ENCODE data around the gene PTPRN. TPM values are rescaled to one million over a fixed set of nuclear protein-coding genes. Genes with fewer than 3 reads are reported as not detected.

The PTPRN gene
- total RNA-seq, 1 donor from 2014 or later, result not detected

DNA sequence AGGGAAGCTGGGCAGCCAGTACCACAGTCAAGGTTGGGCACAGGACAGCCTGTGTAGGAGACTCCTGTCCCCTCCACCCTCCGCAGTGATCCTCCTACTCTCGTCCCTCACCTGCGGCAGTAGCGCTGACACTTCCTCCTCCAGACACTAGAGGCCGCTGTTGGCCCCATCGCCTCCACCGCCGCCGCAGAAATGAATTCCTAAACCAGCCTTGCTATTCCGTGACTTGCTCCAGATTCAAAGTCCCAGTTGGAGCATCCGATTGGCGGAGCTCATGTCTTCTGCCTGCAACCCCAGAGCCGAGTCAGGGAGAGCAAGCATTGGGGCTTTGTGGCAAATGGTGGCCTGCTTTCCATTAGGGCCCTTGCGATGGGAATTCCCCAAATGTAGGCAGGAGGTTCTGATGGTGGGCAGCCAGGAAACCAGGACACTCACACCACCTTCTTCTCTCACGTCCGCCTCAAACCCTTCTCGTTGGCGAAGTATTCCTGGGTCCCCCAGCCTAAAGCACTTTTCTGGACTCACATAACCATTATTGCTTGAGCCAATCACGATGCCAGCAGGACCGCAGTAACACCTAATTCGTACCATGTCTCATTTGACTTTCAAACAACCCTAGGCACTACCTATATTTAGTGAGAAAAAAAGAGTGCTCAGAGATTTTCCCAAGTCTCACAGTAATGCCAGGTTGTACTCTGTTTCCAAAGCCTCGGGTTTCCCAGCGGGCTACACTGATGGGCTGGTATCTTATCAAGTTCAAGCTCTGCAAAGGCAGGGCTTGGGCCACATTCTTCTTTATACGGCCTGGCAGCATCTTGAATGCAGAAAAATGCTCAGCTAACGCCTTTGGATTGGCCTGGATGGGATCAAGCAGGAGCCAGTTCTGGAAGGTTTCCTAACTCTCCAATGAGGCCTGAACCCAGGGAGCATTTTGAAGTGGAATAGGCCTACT, 31.2 kb downstream of the PTPRN start:
- intact Hi-C loops (cut with DNase I), result no loop called here
- Histone ChIP-seq H3K4me3 (peak overlapping the region; percentile 88), H3K27ac (peak overlapping the region; percentile 100), H3K36me3 (peaks cover 26% of the 10 kb centered on the region), H3K27me3 (ENCODE audit: low read depth) (no peaks in the 10 kb centered on the region), H3K9me3 (no peaks in the 10 kb centered on the region), H3K4me1 (peaks cover 25% of the 10 kb centered on the region)
- peak; percentile 83 for DNase-seq
- peak; percentile 62 to 69 for ATAC-seq
- TF ChIP-seq, protein P1, sequence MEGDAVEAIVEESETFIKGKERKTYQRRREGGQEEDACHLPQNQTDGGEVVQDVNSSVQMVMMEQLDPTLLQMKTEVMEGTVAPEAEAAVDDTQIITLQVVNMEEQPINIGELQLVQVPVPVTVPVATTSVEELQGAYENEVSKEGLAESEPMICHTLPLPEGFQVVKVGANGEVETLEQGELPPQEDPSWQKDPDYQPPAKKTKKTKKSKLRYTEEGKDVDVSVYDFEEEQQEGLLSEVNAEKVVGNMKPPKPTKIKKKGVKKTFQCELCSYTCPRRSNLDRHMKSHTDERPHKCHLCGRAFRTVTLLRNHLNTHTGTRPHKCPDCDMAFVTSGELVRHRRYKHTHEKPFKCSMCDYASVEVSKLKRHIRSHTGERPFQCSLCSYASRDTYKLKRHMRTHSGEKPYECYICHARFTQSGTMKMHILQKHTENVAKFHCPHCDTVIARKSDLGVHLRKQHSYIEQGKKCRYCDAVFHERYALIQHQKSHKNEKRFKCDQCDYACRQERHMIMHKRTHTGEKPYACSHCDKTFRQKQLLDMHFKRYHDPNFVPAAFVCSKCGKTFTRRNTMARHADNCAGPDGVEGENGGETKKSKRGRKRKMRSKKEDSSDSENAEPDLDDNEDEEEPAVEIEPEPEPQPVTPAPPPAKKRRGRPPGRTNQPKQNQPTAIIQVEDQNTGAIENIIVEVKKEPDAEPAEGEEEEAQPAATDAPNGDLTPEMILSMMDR (IDR thresholded peaks at IDR 0.05), result peak; percentile 99

DNA sequence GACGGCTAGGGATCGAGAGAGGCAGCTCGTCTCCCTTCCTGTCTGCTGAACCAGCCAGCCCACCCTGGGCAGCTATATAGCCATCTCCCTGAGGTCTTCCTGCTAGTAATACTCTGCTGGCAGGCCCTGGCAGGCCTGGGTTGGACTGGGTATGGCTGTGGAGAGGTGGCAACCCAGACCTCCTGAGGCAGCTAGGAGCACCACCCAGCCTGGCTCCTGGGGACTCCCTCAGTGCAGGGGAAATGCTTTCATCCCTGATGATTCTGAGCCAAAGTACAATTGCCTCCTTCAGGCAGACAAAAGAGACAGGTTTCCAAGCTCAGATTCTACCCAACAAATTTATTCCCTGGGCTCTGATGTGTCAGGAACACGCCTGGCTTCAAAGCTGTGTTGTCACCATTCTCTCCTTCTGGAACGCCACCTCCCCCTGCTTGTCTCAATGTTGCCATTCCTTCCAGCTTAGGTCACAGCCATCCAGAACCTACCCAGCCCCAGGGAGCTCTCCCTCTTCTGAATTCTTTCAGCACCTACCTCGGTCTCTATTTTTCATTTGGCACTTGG, 34.8 kb downstream of the PTPRN start:
- ATAC-seq, result peak; percentile 8 to 51

DNA sequence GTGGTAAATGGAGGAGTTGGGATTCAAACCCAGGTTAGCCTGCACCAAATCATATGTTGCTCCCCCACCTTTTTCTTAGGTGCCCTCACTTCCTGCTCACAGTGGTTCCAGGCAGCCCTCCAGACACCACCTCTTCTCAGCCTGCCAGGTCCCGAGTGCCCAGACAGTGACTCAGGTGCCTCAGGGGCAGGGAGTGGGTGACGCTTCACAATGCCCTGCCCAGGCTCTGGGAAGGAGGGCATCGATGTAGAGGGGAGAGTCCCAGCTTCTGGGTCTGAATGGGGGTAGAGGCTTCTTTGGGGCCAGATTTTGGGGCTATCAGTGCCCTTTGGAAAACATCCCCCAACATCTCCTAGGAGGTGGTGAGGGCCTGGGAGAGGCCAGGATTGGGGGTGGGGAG, 35.3 kb downstream of the PTPRN start:
- intact Hi-C loops (cut with DNase I), result no loop called here
- Histone ChIP-seq H3K4me3 (no peak overlapping the region), H3K9me3 (no peaks in the 10 kb centered on the region), H3K27ac (peak overlapping the region; percentile 78), H3K4me1 (peaks cover 14% of the 10 kb centered on the region), H3K27me3 (ENCODE audit: low read depth) (no peaks in the 10 kb centered on the region), H3K36me3 (no peaks in the 10 kb centered on the region)
- ATAC-seq (peak; percentile 29 to 55), DNase-seq (no peak)
- TF ChIP-seq, protein P1 (IDR thresholded peaks at IDR 0.05), result no peak

More for the DNA sequence above, 34.8 kb downstream of the PTPRN start:
- Histone ChIP-seq H3K4me3 (no peak overlapping the region), H3K27me3 (ENCODE audit: low read depth) (no peaks in the 10 kb centered on the region), H3K36me3 (no peaks in the 10 kb centered on the region), H3K9me3 (no peaks in the 10 kb centered on the region), H3K4me1 (peaks cover 14% of the 10 kb centered on the region), H3K27ac (peak overlapping the region; percentile 78)
- DNase-seq, result no peak
- TF ChIP-seq, protein P1 (IDR thresholded peaks at IDR 0.05), result no peak
- intact Hi-C loops (cut with DNase I), result no loop called here

DNA sequence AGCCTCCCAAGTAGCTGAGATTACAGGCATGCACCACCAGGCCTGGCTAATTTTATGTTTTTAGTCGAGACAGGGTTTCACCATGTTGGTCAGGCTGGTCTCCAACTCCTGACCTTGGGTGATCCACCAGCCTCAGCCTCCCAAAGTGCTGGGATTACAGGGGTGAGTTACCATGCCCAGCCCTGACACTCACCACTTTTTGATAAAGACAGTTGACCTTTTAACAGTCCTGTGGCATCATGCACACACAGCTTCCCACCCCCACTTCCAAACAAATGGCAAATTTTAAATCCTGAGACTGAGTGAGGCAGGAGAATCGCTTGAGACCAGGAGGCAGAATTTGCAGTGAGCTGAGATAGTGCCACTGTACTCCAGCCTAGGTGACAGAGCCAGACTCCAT, 36.2 kb downstream of the PTPRN start:
- Histone ChIP-seq H3K9me3 (no peaks in the 10 kb centered on the region), H3K27me3 (ENCODE audit: low read depth) (no peaks in the 10 kb centered on the region), H3K36me3 (no peaks in the 10 kb centered on the region), H3K27ac (no peak overlapping the region), H3K4me3 (no peak overlapping the region), H3K4me1 (peaks cover 6% of the 10 kb centered on the region)
- ATAC-seq (no peak), DNase-seq (no peak)
- TF ChIP-seq, protein P1 (IDR thresholded peaks at IDR 0.05), result no peak
- intact Hi-C loops (cut with DNase I), result no loop called here

DNA sequence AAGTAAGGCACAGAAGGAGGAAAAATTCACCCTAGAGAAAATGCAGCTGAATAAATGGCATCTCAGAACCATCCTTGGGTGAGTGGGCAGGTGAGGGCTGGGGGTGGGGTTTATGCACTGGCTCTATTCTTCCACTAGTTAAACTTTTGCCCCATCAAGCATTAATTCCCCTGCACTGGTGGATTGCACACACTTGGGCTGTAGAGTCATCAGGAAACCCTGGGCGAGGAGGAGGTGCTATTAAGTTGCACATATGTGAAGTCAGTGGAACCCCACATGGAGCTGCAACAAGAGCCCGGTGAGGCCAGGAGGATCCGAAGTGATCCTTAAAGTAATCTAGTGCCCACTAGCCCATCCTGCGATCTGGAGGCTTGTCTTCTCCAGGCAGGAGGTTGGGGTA, 36.8 kb downstream of the PTPRN start:
- no peak for DNase-seq
- ATAC-seq, result no peak
- H3K27me3 ChIP-seq (ENCODE audit: low read depth), result no peaks in the 10 kb centered on the region
- no peaks in the 10 kb centered on the region for H3K9me3 ChIP-seq
- no peak overlapping the region for H3K27ac ChIP-seq
- no peaks in the 10 kb centered on the region for H3K4me1 ChIP-seq
- intact Hi-C loops (cut with DNase I), result no loop called here
- H3K36me3 ChIP-seq, result no peaks in the 10 kb centered on the region
- TF ChIP-seq, protein P1 (IDR thresholded peaks at IDR 0.05), result no peak
- H3K4me3 ChIP-seq, result no peak overlapping the region

Data from lower lobe of right lung (tissue), 2 donors.